HepG2 (cell line): Measurements from ENCODE around the gene TMTC2. TPM values are rescaled to one million over a fixed set of nuclear protein-coding genes. Genes with fewer than 3 reads are reported as not detected.

ENCODE experiments used
- ATAC-seq: fragments of 200-7000 bp; cut with Tn5 transposase; 3 replicates; pipeline ENCODE4 v1.9.1; 2020; ENCODE audit warnings: mild to moderate bottlenecking, moderate library complexity
- BruUV-seq: library from RNA; stranded (reverse); fragments of 400-500 nt; replicated peaks from 2 replicates; lab custom pipeline; 2021; lab: Mats Ljungman, UMichigan
- CTCF ChIA-PET: fragments of 300-600 bp; formaldehyde crosslinking; extraction: SDS; loops from one replicate; lab custom pipeline; 2021; ENCODE audit warnings: low total read pairs, inconsistent platforms, low intra/inter-chr PET ratio; lab: Yijun Ruan, JAX
- POLR2A ChIA-PET: fragments of 350-600 bp; sonication (Branson Sonifier 250); formaldehyde crosslinking; loops from one replicate; lab custom pipeline; 2020; ENCODE audit warnings: antibody characterized with exemption, inconsistent platforms; lab: Yijun Ruan, JAX
- DNase-seq: peaks from one replicate; pipeline ENCODE4 v3.0.0-alpha.2; 2015; ENCODE audit warnings: low spot score
- FAIRE-seq: peaks from 3 replicates; lab custom pipeline; 2011; peaks lifted over from hg19 to GRCh38; lab: Jason Lieb, UNC
- H2AFZ ChIP-seq: one replicate; pipeline ENCODE4 v1.6.1; 2011; ENCODE audit warnings: low read length, inconsistent platforms
- H3K27ac ChIP-seq: fragments of 300-600 bp; 3 replicates; pipeline ENCODE4 v1.8.0; 2011; ENCODE audit warnings: mixed run types, mild to moderate bottlenecking, mixed read lengths, low read length, inconsistent platforms; ENCODE audit not compliant: insufficient read depth; ENCODE audit errors: extremely low read length
- H3K27me3 ChIP-seq, 2 experiments: fragments of 200-600 bp in 1 of 2; 2 replicates in 1 of 2; 3 replicates in 1 of 2; pipeline versions ENCODE4 v1.6.0 to v1.8.0; 2011; ENCODE audit warnings: low read length in 2 of 2, mild to moderate bottlenecking in 2 of 2, moderate library complexity in 2 of 2, inconsistent platforms in 1 of 2; ENCODE audit not compliant: insufficient read depth in 2 of 2, control insufficient read depth in 1 of 2
- H3K36me3 ChIP-seq, 2 experiments: fragments of 200-600 bp in 1 of 2; replicated peaks in 1 of 2; 2 replicates in 1 of 2; 3 replicates in 1 of 2; pipeline versions ENCODE4 v1.5.1 to v1.8.0; 2011; ENCODE audit warnings: low read length in 2 of 2, inconsistent platforms in 1 of 2; ENCODE audit not compliant: insufficient read depth in 2 of 2, control insufficient read depth in 1 of 2
- H3K4me1 ChIP-seq: 2 replicates; pipeline ENCODE4 v1.5.1; 2012; ENCODE audit warnings: low read length, inconsistent platforms; ENCODE audit not compliant: insufficient read depth
- H3K4me2 ChIP-seq: 2 replicates; pipeline ENCODE4 v1.6.0; 2011; ENCODE audit warnings: low read depth, low read length, inconsistent platforms
- H3K4me3 ChIP-seq, 3 experiments: fragments of 200-600 bp in 1 of 3; sonication (generic), shearing (Covaris generic) in 1 of 3; replicated peaks in 1 of 3; 2 replicates each; pipeline ENCODE4 v1.5.1; 2011 to 2016; ENCODE audit warnings: low read length in 3 of 3, inconsistent platforms in 2 of 3, low read depth in 2 of 3, mild to moderate bottlenecking in 2 of 3, control low read depth in 1 of 3, mixed read lengths in 1 of 3; ENCODE audit not compliant: insufficient read depth in 1 of 3
- H3K79me2 ChIP-seq: one replicate; pipeline ENCODE4 v1.6.1; 2011; ENCODE audit warnings: low read length, inconsistent platforms; ENCODE audit not compliant: insufficient read depth
- H3K9ac ChIP-seq: 2 replicates; pipeline ENCODE4 v1.6.0; 2011; ENCODE audit warnings: mild to moderate bottlenecking, low read depth, low read length, inconsistent platforms; ENCODE audit not compliant: insufficient read depth
- H3K9me3 ChIP-seq: 2 replicates; pipeline ENCODE4 v1.5.1; 2012; ENCODE audit warnings: mild to moderate bottlenecking, low read length
- H4K20me1 ChIP-seq: 2 replicates; pipeline ENCODE4 v1.6.0; 2011; ENCODE audit warnings: inconsistent platforms, mild to moderate bottlenecking, low read length, moderate library complexity; ENCODE audit not compliant: insufficient read depth
- BHLHE40 ChIP-seq: IDR thresholded peaks from 2 replicates; pipeline ENCODE4 v1.6.1; 2011; ENCODE audit warnings: low read length, improper control_type of control experiment
- HDAC2 ChIP-seq: sonication (generic); formaldehyde crosslinking; IDR thresholded peaks from 2 replicates; pipeline ENCODE4 v1.4.0; 2020; ENCODE audit warnings: missing genetic modification reagents
- JDP2 ChIP-seq: sonication (generic); formaldehyde crosslinking; IDR thresholded peaks from 2 replicates; pipeline ENCODE4 v1.8.1; 2022; ENCODE audit warnings: missing genetic modification reagents, borderline replicate concordance
- NFE2L2 ChIP-seq: fragments of 150-350 bp; IDR thresholded peaks from 2 replicates; pipeline ENCODE4 v1.6.1; 2014; ENCODE audit warnings: low read length
- NFYC ChIP-seq: IDR thresholded peaks from 2 replicates; pipeline ENCODE4 v1.6.1; 2016; ENCODE audit warnings: missing genetic modification reagents, missing compliant biosample characterization
- SSRP1 ChIP-seq: IDR thresholded peaks from 2 replicates; pipeline ENCODE4 v1.6.1; 2016; ENCODE audit warnings: control low read depth
- ZNF318 ChIP-seq: sonication (generic); formaldehyde crosslinking; IDR thresholded peaks from 2 replicates; pipeline ENCODE4 v1.4.0; 2020; ENCODE audit warnings: mild to moderate bottlenecking, missing genetic modification reagents
- ZNF414 ChIP-seq: sonication (generic); formaldehyde crosslinking; IDR thresholded peaks from 2 replicates; pipeline ENCODE4 v1.5.0; 2020; ENCODE audit warnings: missing genetic modification reagents
- ZNF614 ChIP-seq: IDR thresholded peaks from 2 replicates; pipeline ENCODE4 v1.6.1; 2018; ENCODE audit warnings: missing biosample characterization, missing genetic modification reagents, inconsistent platforms, borderline replicate concordance
- ZNF75D ChIP-seq: sonication (generic); formaldehyde crosslinking; IDR thresholded peaks from 2 replicates; pipeline ENCODE4 v1.8.1; 2023; ENCODE audit warnings: missing genetic modification reagents, mild to moderate bottlenecking, borderline replicate concordance
- ZNF781 ChIP-seq: sonication (generic); formaldehyde crosslinking; IDR thresholded peaks from 2 replicates; pipeline ENCODE4 v1.5.1; 2020; ENCODE audit warnings: borderline replicate concordance, mild to moderate bottlenecking, missing genetic modification reagents; ENCODE audit errors: not compliant biosample characterization
- ZNF792 ChIP-seq: IDR thresholded peaks from 2 replicates; pipeline ENCODE4 v1.6.1; 2016
- ZNF83 ChIP-seq: sonication (generic); formaldehyde crosslinking; IDR thresholded peaks from 2 replicates; pipeline ENCODE4 v1.4.0; 2020; ENCODE audit warnings: missing genetic modification reagents, mild to moderate bottlenecking, borderline replicate concordance
- WGBS: methylation state at CpG from one replicate; pipeline ENCODE4 v1.1.6; 2017; ENCODE audit warnings: low lambda C conversion rate; 5-methylcytosine and 5-hydroxymethylcytosine counted together
- in situ Hi-C: cut with HindIII; loops from 2 replicates; pipeline ENCODE4 v1.10.0; 2017; ENCODE audit warnings: low pct_unique_long_range_greater_than_20kb; ENCODE audit not compliant: extremely low pct_ligation_motif_present
- intact Hi-C: fragments of 100-400 bp; cut with micrococcal nuclease; formaldehyde crosslinking; loops from one replicate; pipeline ENCODE4 v1.10.0; 2022; ENCODE audit not compliant: unreplicated experiment
- polyA plus RNA-seq, 8 experiments: library from polyadenylated mRNA; depleted of rRNA in 3 of 8; stranded (reverse) in 7 of 8; unstranded in 1 of 8; fragments of >200 nt; fragmentation: Illumina TruSeq in 4 of 8; extraction: Trizol in 4 of 8; gene quantifications; 2 replicates each; pipeline versions ENCODE4 v1.2.1 to v1.2.3, GENCODE V29; 2011 to 2016; ENCODE audit warnings: low read depth in 4 of 8, missing spikeins in 1 of 8, mixed read lengths in 1 of 8; ENCODE audit not compliant: insufficient read depth in 1 of 8
- total RNA-seq, 5 experiments: library from RNA; depleted of rRNA; stranded (reverse); fragments of >200 nt; fragmentation: Illumina TruSeq; extraction: Trizol; gene quantifications; 2 replicates each; pipeline ENCODE4 v1.2.3, GENCODE V29; 2016; ENCODE audit warnings: low read depth in 1 of 5
- TF ChIP-seq, protein P1 (sequence below): sonication (generic); formaldehyde crosslinking; IDR thresholded peaks from 2 replicates; pipeline ENCODE4 v1.4.0; 2020; ENCODE audit warnings: missing genetic modification reagents

The TMTC2 gene
- total and polyA plus RNA-seq, 2 of the 13 experiments (the other 11 are each of a cell fraction or from before 2014, with no cell fraction given): 0.55 to 0.63 TPM

DNA sequence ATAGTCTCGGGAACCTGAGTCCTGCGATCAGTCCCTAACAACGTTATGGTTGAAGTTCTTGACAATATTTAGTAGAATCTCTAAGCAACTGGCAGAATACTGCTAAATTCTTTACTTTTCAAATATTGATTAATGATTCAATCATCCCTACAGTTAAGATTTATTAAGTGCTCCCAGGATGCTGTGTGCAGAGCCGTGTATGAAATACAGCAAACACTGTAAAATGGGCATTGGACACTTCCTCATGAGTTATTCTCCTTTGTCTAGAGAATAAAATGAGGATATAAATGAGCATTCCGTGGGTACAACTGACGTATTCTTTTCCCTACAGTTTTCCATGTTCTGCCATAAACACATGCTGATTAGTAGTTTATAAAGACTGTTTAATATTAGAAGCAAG lies 372.4 kb downstream of the TMTC2 start (continued):
- TF ChIP-seq NFE2L2 (no peak), ZNF83 (no peak)

GRCh38 chr12:83065562-83065961 lies 378.9 kb downstream of the TMTC2 start:
- intact Hi-C loops: no loop called here
- BruUV-seq: no TSS peak
- H3K4me3 ChIP-seq: no peak overlapping the region
- no peaks in the 10 kb centered on the region for H3K4me1 ChIP-seq
- ChIA-PET POLR2A (no interaction called here), CTCF (no interaction called here)
- FAIRE-seq: no peak
- H3K4me2 ChIP-seq: no peak overlapping the region
- no peaks in the 10 kb centered on the region for H3K79me2 ChIP-seq
- no peaks in the 10 kb centered on the region for H4K20me1 ChIP-seq
- no peaks in the 10 kb centered on the region for H3K27me3 ChIP-seq
- H3K9ac ChIP-seq: no peak overlapping the region
- in situ Hi-C loops: no loop called here
- WGBS: 0% methylated on average over 1 of the region's 1 CpG
- ATAC-seq: no peak
- H3K27ac ChIP-seq: no peak overlapping the region
- H2AFZ ChIP-seq: no peak overlapping the region
- H3K36me3 ChIP-seq: no peaks in the 10 kb centered on the region
- DNase-seq: no peak
- H3K9me3 ChIP-seq: no peaks in the 10 kb centered on the region
- TF ChIP-seq ZNF781 (CRISPR knock-in tag) (no peak), ZNF414 (CRISPR knock-in tag) (no peak), ZNF792 (CRISPR knock-in tag) (no peak), HDAC2 (CRISPR knock-in tag) (no peak), ZNF75D (no peak), SSRP1 (no peak), JDP2 (CRISPR knock-in tag) (no peak), ZNF614 (CRISPR knock-in tag) (no peak), NFYC (no peak), ZNF318 (CRISPR knock-in tag) (no peak), BHLHE40 (no peak)
- TF ChIP-seq, protein P1, sequence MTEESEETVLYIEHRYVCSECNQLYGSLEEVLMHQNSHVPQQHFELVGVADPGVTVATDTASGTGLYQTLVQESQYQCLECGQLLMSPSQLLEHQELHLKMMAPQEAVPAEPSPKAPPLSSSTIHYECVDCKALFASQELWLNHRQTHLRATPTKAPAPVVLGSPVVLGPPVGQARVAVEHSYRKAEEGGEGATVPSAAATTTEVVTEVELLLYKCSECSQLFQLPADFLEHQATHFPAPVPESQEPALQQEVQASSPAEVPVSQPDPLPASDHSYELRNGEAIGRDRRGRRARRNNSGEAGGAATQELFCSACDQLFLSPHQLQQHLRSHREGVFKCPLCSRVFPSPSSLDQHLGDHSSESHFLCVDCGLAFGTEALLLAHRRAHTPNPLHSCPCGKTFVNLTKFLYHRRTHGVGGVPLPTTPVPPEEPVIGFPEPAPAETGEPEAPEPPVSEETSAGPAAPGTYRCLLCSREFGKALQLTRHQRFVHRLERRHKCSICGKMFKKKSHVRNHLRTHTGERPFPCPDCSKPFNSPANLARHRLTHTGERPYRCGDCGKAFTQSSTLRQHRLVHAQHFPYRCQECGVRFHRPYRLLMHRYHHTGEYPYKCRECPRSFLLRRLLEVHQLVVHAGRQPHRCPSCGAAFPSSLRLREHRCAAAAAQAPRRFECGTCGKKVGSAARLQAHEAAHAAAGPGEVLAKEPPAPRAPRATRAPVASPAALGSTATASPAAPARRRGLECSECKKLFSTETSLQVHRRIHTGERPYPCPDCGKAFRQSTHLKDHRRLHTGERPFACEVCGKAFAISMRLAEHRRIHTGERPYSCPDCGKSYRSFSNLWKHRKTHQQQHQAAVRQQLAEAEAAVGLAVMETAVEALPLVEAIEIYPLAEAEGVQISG (CRISPR knock-in tag): no peak
